H1 (cell line): ENCODE data around the gene EFHC1. TPM values are rescaled to one million over a fixed set of nuclear protein-coding genes. Genes with fewer than 3 reads are reported as not detected.

Experiments
- CTCF ChIA-PET: fragments of 300-600 bp; sonication (Branson Sonifier 250); formaldehyde crosslinking; loops from one replicate; lab custom pipeline; 2021; ENCODE audit not compliant: partially characterized antibody; lab: Charles Lee
- POLR2A ChIA-PET: fragments of 300-600 bp; sonication (Branson Sonifier 250); formaldehyde crosslinking; loops from one replicate; lab custom pipeline; 2021; ENCODE audit warnings: inconsistent platforms; ENCODE audit not compliant: partially characterized antibody; lab: Charles Lee
- DNase-seq, 2 experiments: peaks; one replicate each; pipeline versions ENCODE4 v3.0.0 to v3.0.0-alpha.2; 2010 to 2022; ENCODE audit warnings: low spot score in 2 of 2, low read depth in 1 of 2, mixed read lengths in 1 of 2
- FAIRE-seq: peaks from 2 replicates; lab custom pipeline; 2011; peaks lifted over from hg19 to GRCh38; lab: Jason Lieb, UNC
- H2AFZ ChIP-seq: 2 replicates; pipeline ENCODE4 v1.8.1; 2012; ENCODE audit warnings: low read length, inconsistent platforms
- H2AK5ac ChIP-seq: 2 replicates; pipeline ENCODE4 v1.6.1; 2013; ENCODE audit warnings: low read depth, low read length
- H2BK120ac ChIP-seq: replicated peaks from 2 replicates; pipeline ENCODE3; 2013; ENCODE audit warnings: low read depth, low read length, inconsistent platforms
- H2BK12ac ChIP-seq: 2 replicates; pipeline ENCODE4 v1.6.1; 2013; ENCODE audit warnings: low read depth, low read length
- H2BK15ac ChIP-seq: 2 replicates; pipeline ENCODE4 v1.6.1; 2013; ENCODE audit warnings: low read length
- H2BK20ac ChIP-seq: 2 replicates; pipeline ENCODE4 v1.6.1; 2013; ENCODE audit warnings: low read length
- H2BK5ac ChIP-seq: 2 replicates; pipeline ENCODE4 v1.6.1; 2013; ENCODE audit warnings: low read depth, low read length
- H3K14ac ChIP-seq: 2 replicates; pipeline ENCODE4 v1.6.1; 2013; ENCODE audit warnings: inconsistent platforms; ENCODE audit not compliant: insufficient read length
- H3K18ac ChIP-seq: 2 replicates; pipeline ENCODE4 v1.6.1; 2013; ENCODE audit warnings: low read length; ENCODE audit errors: extremely low read depth
- H3K23ac ChIP-seq: 2 replicates; pipeline ENCODE4 v1.6.1; 2013; ENCODE audit warnings: inconsistent platforms; ENCODE audit not compliant: insufficient read length
- H3K23me2 ChIP-seq: 2 replicates; pipeline ENCODE4 v1.6.1; 2013; ENCODE audit warnings: low read depth, low read length
- H3K27ac ChIP-seq: 2 replicates; pipeline ENCODE4 v1.6.1; 2011; ENCODE audit warnings: low read depth, low read length, inconsistent platforms
- H3K27me3 ChIP-seq, 4 experiments: replicated peaks in 1 of 4; 1 replicate in 1 of 4; 2 replicates in 3 of 4; pipeline versions ENCODE4 v1.6.1 to v1.8.1; 2011 to 2013; ENCODE audit warnings: low read length in 3 of 4, mild to moderate bottlenecking in 3 of 4, inconsistent platforms in 2 of 4, mixed read lengths in 2 of 4, moderate library complexity in 1 of 4; ENCODE audit not compliant: control insufficient read depth in 3 of 4, insufficient read depth in 3 of 4; ENCODE audit errors: extremely low read depth in 1 of 4
- H3K36me3 ChIP-seq, 4 experiments: 2 replicates each; pipeline versions ENCODE4 v1.6.1 to v1.8.1; 2011 to 2013; ENCODE audit warnings: mild to moderate bottlenecking in 4 of 4, low read length in 3 of 4, moderate library complexity in 2 of 4, control low read depth in 1 of 4, inconsistent platforms in 1 of 4; ENCODE audit not compliant: insufficient read depth in 4 of 4, control insufficient read depth in 2 of 4
- H3K4ac ChIP-seq: replicated peaks from 2 replicates; pipeline ENCODE3; 2013; ENCODE audit warnings: low read length, low read depth, mixed read lengths, inconsistent platforms; ENCODE audit not compliant: insufficient read length
- H3K4me1 ChIP-seq, 4 experiments: replicated peaks in 1 of 4; 1 replicate in 1 of 4; 2 replicates in 3 of 4; pipeline versions ENCODE4 v1.6.1 to v1.8.1; 2011 to 2013; ENCODE audit warnings: low read length in 3 of 4, inconsistent platforms in 2 of 4, mixed read lengths in 1 of 4; ENCODE audit not compliant: insufficient read depth in 4 of 4, control insufficient read depth in 3 of 4
- H3K4me2 ChIP-seq, 2 experiments: 2 replicates each; pipeline versions ENCODE4 v1.6.1 to v1.8.1; 2011 to 2013; ENCODE audit warnings: low read depth in 2 of 2, low read length in 2 of 2, control low read depth in 1 of 2, inconsistent platforms in 1 of 2, mild to moderate bottlenecking in 1 of 2; ENCODE audit not compliant: insufficient read depth in 1 of 2
- H3K4me3 ChIP-seq, 4 experiments: fragments of 200-600, 300-600 bp in 1 of 4; sonication (generic), shearing (Covaris generic), sonication (Bioruptor Twin) in 1 of 4; 2 replicates each; pipeline versions ENCODE4 v1.5.1 to v1.8.1; 2011 to 2016; ENCODE audit warnings: low read length in 4 of 4, low read depth in 3 of 4, control low read depth in 2 of 4, inconsistent platforms in 2 of 4, mild to moderate bottlenecking in 2 of 4, mixed read lengths in 1 of 4, moderate library complexity in 1 of 4; ENCODE audit not compliant: insufficient read depth in 2 of 4; ENCODE audit errors: extremely low read depth in 1 of 4
- H3K56ac ChIP-seq: replicated peaks from 2 replicates; pipeline ENCODE3; 2013; ENCODE audit warnings: low read depth, mild to moderate bottlenecking, mixed read lengths, low read length, inconsistent platforms; ENCODE audit not compliant: insufficient read length
- H3K79me1 ChIP-seq: 2 replicates; pipeline ENCODE4 v1.6.1; 2013; ENCODE audit warnings: low read depth, low read length, control low read depth
- H3K79me2 ChIP-seq, 2 experiments: 2 replicates each; pipeline versions ENCODE4 v1.6.1 to v1.8.1; 2012 to 2013; ENCODE audit warnings: low read length in 2 of 2, mild to moderate bottlenecking in 2 of 2, inconsistent platforms in 1 of 2; ENCODE audit not compliant: insufficient read depth in 2 of 2, control insufficient read depth in 1 of 2
- H3K9ac ChIP-seq, 4 experiments: replicated peaks in 1 of 4; 1 replicate in 1 of 4; 2 replicates in 3 of 4; pipeline versions ENCODE4 v1.6.1 to v1.8.1; 2011 to 2013; ENCODE audit warnings: low read depth in 3 of 4, low read length in 3 of 4, control low read depth in 2 of 4, mild to moderate bottlenecking in 2 of 4, moderate library complexity in 2 of 4, inconsistent platforms in 1 of 4; ENCODE audit errors: extremely low read depth in 1 of 4
- H3K9me3 ChIP-seq, 2 experiments: 2 replicates each; pipeline versions ENCODE4 v1.6.1 to v1.8.1; 2012 to 2013; ENCODE audit warnings: mild to moderate bottlenecking in 2 of 2, moderate library complexity in 2 of 2, control low read depth in 1 of 2, inconsistent platforms in 1 of 2, low read depth in 1 of 2, low read length in 1 of 2, mixed read lengths in 1 of 2; ENCODE audit not compliant: insufficient read depth in 2 of 2
- H4K20me1 ChIP-seq, 2 experiments: replicated peaks in 1 of 2; 2 replicates each; pipeline versions ENCODE3 to v1.8.1; 2011 to 2013; ENCODE audit warnings: inconsistent platforms in 2 of 2, low read length in 2 of 2, mild to moderate bottlenecking in 1 of 2; ENCODE audit not compliant: insufficient read depth in 2 of 2, control insufficient read depth in 1 of 2
- H4K5ac ChIP-seq: 2 replicates; pipeline ENCODE4 v1.6.1; 2013; ENCODE audit warnings: low read length, low read depth, mixed read lengths, inconsistent platforms; ENCODE audit not compliant: insufficient read length
- H4K8ac ChIP-seq: 2 replicates; pipeline ENCODE4 v1.8.0; 2013; ENCODE audit warnings: mild to moderate bottlenecking, moderate library complexity, low read length, inconsistent platforms; ENCODE audit not compliant: insufficient read depth; ENCODE audit errors: extremely low read depth
- H4K91ac ChIP-seq: replicated peaks from 2 replicates; pipeline ENCODE3; 2013; ENCODE audit warnings: low read length, mixed read lengths, inconsistent platforms; ENCODE audit not compliant: insufficient read length
- BRCA1 ChIP-seq: IDR thresholded peaks from 2 replicates; pipeline ENCODE4 v1.6.1; 2012; ENCODE audit warnings: low read depth, low read length, improper control_type of control experiment
- CBX8 ChIP-seq: fragments of 300-800, 300-1000 bp; sonication (generic); IDR thresholded peaks from 2 replicates; pipeline ENCODE4 v1.7.1; 2016; ENCODE audit warnings: low read depth, low read length, borderline replicate concordance
- CEBPB ChIP-seq: IDR thresholded peaks from 2 replicates; pipeline ENCODE4 v1.6.1; 2012; ENCODE audit warnings: low read depth, low read length
- SP1 ChIP-seq: IDR thresholded peaks from 2 replicates; pipeline ENCODE4 v1.6.1; 2011; ENCODE audit warnings: low read depth, low read length
- WGBS, 2 experiments: shearing (Covaris generic) in 1 of 2; methylation state at CpG; one replicate each; pipeline versions ENCODE4 v1.1.6 to v1.1.7; 2013 to 2015; ENCODE audit warnings: low lambda C conversion rate in 2 of 2, mixed read lengths in 2 of 2, inconsistent platforms in 1 of 2, low coverage in 1 of 2, missing lambda C conversion rate in 1 of 2; ENCODE audit not compliant: insufficient replicate concordance in 2 of 2, insufficient coverage in 1 of 2, insufficient read length in 1 of 2; ENCODE audit errors: extremely low coverage in 1 of 2, missing lambda C conversion rate in 1 of 2; 5-methylcytosine and 5-hydroxymethylcytosine counted together
- polyA plus RNA-seq, 7 experiments: library from polyadenylated mRNA; depleted of rRNA in 3 of 7; stranded (reverse) in 5 of 7; unstranded in 2 of 7; fragments of >200 nt in 5 of 7; fragments of 200-250 nt in 2 of 7; gene quantifications; 1 replicate in 5 of 7; 2 replicates in 1 of 7; 4 replicates in 1 of 7; pipeline versions ENCODE4 v1.2.1 to v1.2.3, GENCODE V29; 2011 to 2013; ENCODE audit warnings: missing spikeins in 2 of 7, mixed read lengths in 2 of 7
- total RNA-seq: library from RNA; stranded (reverse); fragmentation: NEBNext Ultra II Directional; extraction: Animal tissue kit (Norgen Biotek cat#: 25700); gene quantifications from 2 replicates; pipeline ENCODE4 v1.2.1, GENCODE V29; 2021

EFHC1 gene
- total and polyA plus RNA-seq, 2 of the 8 experiments (the other 6 are each of a cell fraction or from before 2014, with no cell fraction given) = 10.5 to 16.4 TPM

- WGBS, 2 experiments = 89% methylated on average over 10 of the region's 10 CpGs; no CpG with 5 or more reads in 1 of the 2 experiments
- Histone ChIP-seq H2BK120ac (no peak overlapping the region), H4K20me1 (no peaks in the 10 kb centered on the region), H2BK20ac (no peak overlapping the region), H3K79me2 (no peaks in the 10 kb centered on the region), H4K8ac (no peak overlapping the region), H2BK15ac (no peak overlapping the region), H4K91ac (no peak overlapping the region), H3K56ac (no peak overlapping the region), H3K27ac (no peak overlapping the region), H4K5ac (no peak overlapping the region), H3K23ac (no peak overlapping the region), H3K36me3 (peaks cover 0 to 25% (median 8%) of the 10 kb centered on the region in 4 experiments; a peak in 5 of 8 replicates), H3K9ac (no peak overlapping the region), H3K4ac (no peak overlapping the region), H2BK5ac (no peak overlapping the region), H3K27me3 (no peaks in the 10 kb centered on the region), H2BK12ac (no peak overlapping the region), H3K4me2 (no peak overlapping the region), H3K18ac (no peak overlapping the region), H3K9me3 (no peaks in the 10 kb centered on the region), H3K4me1 (peaks cover 0 to 14% (median 0%) of the 10 kb centered on the region in 4 experiments; a peak in 3 of 7 replicates), H3K4me3 (no peak overlapping the region), H2AFZ (no peak overlapping the region), H3K79me1 (no peaks in the 10 kb centered on the region), H3K23me2 (no peaks in the 10 kb centered on the region), H3K14ac (no peak overlapping the region), H2AK5ac (no peak overlapping the region)
- ChIA-PET CTCF (interaction anchor here (1.0 to 2.5 kb wide), 4 partner anchors 41 to 96 kb away, joined by 3 to 7 read pairs (median 4); no protein-coding TSS in a partner anchor), POLR2A (no interaction called here)
- FAIRE-seq = no peak
- no peak for DNase-seq
- TF ChIP-seq BRCA1 (no peak), CBX8 (no peak), SP1 (no peak), CEBPB (no peak)
Observed at GRCh38 chr6:52511163-52511562, 91.0 kb downstream of the EFHC1 start.
